ENCODE measurements around the gene GOSR2. TPM values are rescaled to one million over a fixed set of nuclear protein-coding genes. Genes with fewer than 3 reads are reported as not detected.

Gene GOSR2
- polyA plus RNA-seq, 1 of the 3 experiments (the other 2 are of a cell fraction) = 74.2 TPM

- H3F3A ChIP-seq (replicated peaks; ENCODE audit: insufficient read depth) = no peaks in the 10 kb centered on the region
- ChIA-PET POLR2A (no interaction called here), CTCF (interaction anchor here (0.6 to 9.0 kb wide), 10 partner anchors 8 to 873 kb away, joined by 3 to 44 read pairs (median 4); no protein-coding TSS in a partner anchor)
- TF ChIP-seq TCF12 (IDR thresholded peaks at IDR 0.05) = no peak
- no peak for TF ChIP-seq RFX5 (IDR thresholded peaks at IDR 0.05; ENCODE audit: low read length)
- no peak for TF ChIP-seq MXI1 (IDR thresholded peaks at IDR 0.05; ENCODE audit: low read depth, low read length)
- no peak for TF ChIP-seq TEAD4 (IDR thresholded peaks at IDR 0.05; ENCODE audit: borderline replicate concordance, insufficient read depth)
- TF ChIP-seq FOXM1 (IDR thresholded peaks at IDR 0.05; ENCODE audit: low read depth) = no peak
- no peak for TF ChIP-seq CHD2 (IDR thresholded peaks at IDR 0.05; ENCODE audit: low read length, partially characterized antibody)
- no peak for TF ChIP-seq JUND (IDR thresholded peaks at IDR 0.05)
- peak; percentile 37 for TF ChIP-seq CTCF (IDR thresholded peaks at IDR 0.05)
- TF ChIP-seq RCOR1 (IDR thresholded peaks at IDR 0.05; ENCODE audit: low read length) = no peak
- no peak for TF ChIP-seq GABPA (IDR thresholded peaks at IDR 0.05; ENCODE audit: low read depth)
- no peak for TF ChIP-seq NFIC (IDR thresholded peaks at IDR 0.05; ENCODE audit: borderline replicate concordance)
- no peak for TF ChIP-seq USF1 (IDR thresholded peaks at IDR 0.05; ENCODE audit: borderline replicate concordance, low read depth)
- no peak for TF ChIP-seq YY1 (IDR thresholded peaks at IDR 0.05; ENCODE audit: low read depth)
- peak; percentile 16; the same call in 1 of the 2 replicates for TF ChIP-seq SMC3 (IDR thresholded peaks at IDR 0.05; ENCODE audit: low read depth, low read length)
- TF ChIP-seq RAD21 (IDR thresholded peaks at IDR 0.05; ENCODE audit: low read length) = peak; percentile 20; the same call in 1 of the 2 replicates
- H3K27me3 ChIP-seq (ENCODE audit: insufficient read depth) = peaks cover 17% of the 10 kb centered on the region; the same call in 1 of the 2 replicates
- no peaks in the 10 kb centered on the region for H3K36me3 ChIP-seq (replicated peaks in 1 of 2; ENCODE audit: control insufficient read depth in 1 of 2, insufficient read depth in 2 of 2, low read length in 1 of 2)
- no peaks in the 10 kb centered on the region for H3K9me3 ChIP-seq
- H3K4me2 ChIP-seq = no peak overlapping the region
- H3K4me3 ChIP-seq (ENCODE audit: low read depth in 2 of 2, low read length in 1 of 2) = no peak overlapping the region
- WGBS (ENCODE audit: low lambda C conversion rate) = 47% methylated on average over 7 of the region's 12 CpGs
- H3K4me1 ChIP-seq (ENCODE audit: control insufficient read depth in 1 of 2, insufficient read depth in 2 of 2, low read depth in 1 of 2, low read length in 1 of 2) = no peaks in the 10 kb centered on the region; a peak in 1 of 4 replicates
- no peak overlapping the region for H2AFZ ChIP-seq (ENCODE audit: low read depth)
- no peaks in the 10 kb centered on the region for H3K79me2 ChIP-seq (ENCODE audit: insufficient read depth)
- no peaks in the 10 kb centered on the region for H3K9me2 ChIP-seq
- no peak overlapping the region for H3K9ac ChIP-seq
- H3K27ac ChIP-seq (ENCODE audit: low read depth in 2 of 2, low read length in 1 of 2) = no peak overlapping the region
- no peaks in the 10 kb centered on the region for H4K20me1 ChIP-seq (ENCODE audit: insufficient read depth)
- peak; percentile 48 for DNase-seq
Measured at GRCh38 chr17:46876353-46876887, 46.5 kb upstream of the GOSR2 start.

- Histone ChIP-seq H3F3A (replicated peaks; ENCODE audit: insufficient read depth) (no peaks in the 10 kb centered on the region), H3K4me3 (ENCODE audit: low read depth in 2 of 2, low read length in 1 of 2) (no peak overlapping the region), H3K36me3 (replicated peaks in 1 of 2; ENCODE audit: control insufficient read depth in 1 of 2, insufficient read depth in 2 of 2, low read length in 1 of 2) (no peaks in the 10 kb centered on the region), H2AFZ (ENCODE audit: low read depth) (no peak overlapping the region), H3K79me2 (ENCODE audit: insufficient read depth) (no peaks in the 10 kb centered on the region), H3K27ac (ENCODE audit: low read depth in 2 of 2, low read length in 1 of 2) (no peak overlapping the region), H3K4me2 (no peak overlapping the region), H3K4me1 (ENCODE audit: control insufficient read depth in 1 of 2, insufficient read depth in 2 of 2, low read depth in 1 of 2, low read length in 1 of 2) (no peaks in the 10 kb centered on the region; a peak in 1 of 4 replicates), H3K27me3 (ENCODE audit: insufficient read depth) (peaks cover 14% of the 10 kb centered on the region; the same call in 1 of the 2 replicates), H3K9me2 (no peaks in the 10 kb centered on the region), H3K9ac (no peak overlapping the region), H3K9me3 (no peaks in the 10 kb centered on the region), H4K20me1 (ENCODE audit: insufficient read depth) (no peaks in the 10 kb centered on the region)
- 40% methylated on average over 1 of the region's 4 CpGs for WGBS (ENCODE audit: low lambda C conversion rate)
- DNase-seq = no peak
- POLR2A ChIA-PET = no interaction called here
- CTCF ChIA-PET = interaction anchor here (0.5 to 9.0 kb wide), 10 partner anchors 13 to 873 kb away, joined by 3 to 44 read pairs (median 4); no protein-coding TSS in a partner anchor
- TF ChIP-seq CTCF (IDR thresholded peaks at IDR 0.05) (no peak), RCOR1 (IDR thresholded peaks at IDR 0.05; ENCODE audit: low read length) (no peak), YY1 (IDR thresholded peaks at IDR 0.05; ENCODE audit: low read depth) (no peak), RXRA (IDR thresholded peaks at IDR 0.05; ENCODE audit: borderline replicate concordance, low read depth) (no peak), JUND (IDR thresholded peaks at IDR 0.05) (no peak), REST (IDR thresholded peaks at IDR 0.05; ENCODE audit: low read depth, low read length) (no peak), EZH2phosphoT487 (IDR thresholded peaks at IDR 0.05; ENCODE audit: borderline replicate concordance, low read depth) (no peak)
Measured at GRCh38 chr17:46876926-46877325, 46.0 kb upstream of the GOSR2 start.
